GM21529 (cell line): ENCODE results near the gene TIMM22.

Source experiments
- ATAC-seq: cut with Tn5 transposase; IDR thresholded peaks from one replicate; pipeline ENCODE4 v1.9.1; 2021; ENCODE audit not compliant: unreplicated experiment

Gene TIMM22

GRCh38 chr17:1018547-1018946 lies 21.6 kb downstream of the TIMM22 start:
- no peak for ATAC-seq

- no peak for ATAC-seq
Observed at GRCh38 chr17:1019451-1019850, 22.5 kb downstream of the TIMM22 start.

GRCh38 chr17:1021147-1021546 lies 24.2 kb downstream of the TIMM22 start:
- ATAC-seq, result no peak

- no peak for ATAC-seq
Observed at GRCh38 chr17:1022278-1023024, 25.5 kb downstream of the TIMM22 start.

- no peak for ATAC-seq
Observed at GRCh38 chr17:1024076-1024475, 27.1 kb downstream of the TIMM22 start.

GRCh38 chr17:1025733-1026598 lies 29.0 kb downstream of the TIMM22 start:
- ATAC-seq, result no peak

- no peak for ATAC-seq
Observed at GRCh38 chr17:1026599-1026975, 29.7 kb downstream of the TIMM22 start.

- no peak for ATAC-seq
Observed at GRCh38 chr17:1027044-1027443, 30.1 kb downstream of the TIMM22 start.

GRCh38 chr17:1029196-1029921 lies 32.4 kb downstream of the TIMM22 start:
- ATAC-seq, result no peak

GRCh38 chr17:1029922-1030644 lies 33.2 kb downstream of the TIMM22 start:
- no peak for ATAC-seq

GRCh38 chr17:1030684-1031532 lies 34.0 kb downstream of the TIMM22 start:
- no peak for ATAC-seq

GRCh38 chr17:1031711-1032110 lies 34.8 kb downstream of the TIMM22 start:
- ATAC-seq, result no peak

GRCh38 chr17:1032391-1032790 lies 35.5 kb downstream of the TIMM22 start:
- no peak for ATAC-seq

- no peak for ATAC-seq
Observed at GRCh38 chr17:1033503-1033902, 36.6 kb downstream of the TIMM22 start.

- ATAC-seq, result no peak
Observed at GRCh38 chr17:1034652-1035210, 37.8 kb downstream of the TIMM22 start.

- no peak for ATAC-seq
Observed at GRCh38 chr17:1035546-1036170, 38.7 kb downstream of the TIMM22 start.

GRCh38 chr17:1036171-1036844 lies 39.4 kb downstream of the TIMM22 start:
- no peak for ATAC-seq

GRCh38 chr17:1036845-1037237 lies 39.9 kb downstream of the TIMM22 start:
- ATAC-seq, result no peak
